Activated naive CD4-positive, alpha-beta T cell treated with anti-CD3 and anti-CD28 coated beads, Interleukin-2, amount 50 U/mL, for 24 hours (primary cell): ENCODE data around the gene PYCR2.
"Not testable (repeated sequence)": the region's sequence is repeated elsewhere in the genome, so short reads cannot be mapped to it uniquely, and the experiment has no call there.

Experiments used
- H3K27ac Mint-ChIP-seq: one replicate; pipeline ENCODE4 v1.8.0; 2021; ENCODE audit warnings: mild to moderate bottlenecking, mixed read lengths
- H3K27me3 Mint-ChIP-seq: one replicate; pipeline ENCODE4 v1.8.0; 2021; ENCODE audit warnings: mixed read lengths
- H3K36me3 Mint-ChIP-seq: one replicate; pipeline ENCODE4 v1.8.0; 2021; ENCODE audit warnings: mixed read lengths
- H3K4me1 Mint-ChIP-seq: one replicate; pipeline ENCODE4 v1.8.0; 2021; ENCODE audit warnings: mixed read lengths
- H3K4me3 Mint-ChIP-seq: one replicate; pipeline ENCODE4 v1.8.0; 2021; ENCODE audit warnings: mild to moderate bottlenecking, mixed read lengths
- H3K9me3 Mint-ChIP-seq: one replicate; pipeline ENCODE4 v1.8.0; 2021; ENCODE audit warnings: mixed read lengths

PYCR2 gene

DNA sequence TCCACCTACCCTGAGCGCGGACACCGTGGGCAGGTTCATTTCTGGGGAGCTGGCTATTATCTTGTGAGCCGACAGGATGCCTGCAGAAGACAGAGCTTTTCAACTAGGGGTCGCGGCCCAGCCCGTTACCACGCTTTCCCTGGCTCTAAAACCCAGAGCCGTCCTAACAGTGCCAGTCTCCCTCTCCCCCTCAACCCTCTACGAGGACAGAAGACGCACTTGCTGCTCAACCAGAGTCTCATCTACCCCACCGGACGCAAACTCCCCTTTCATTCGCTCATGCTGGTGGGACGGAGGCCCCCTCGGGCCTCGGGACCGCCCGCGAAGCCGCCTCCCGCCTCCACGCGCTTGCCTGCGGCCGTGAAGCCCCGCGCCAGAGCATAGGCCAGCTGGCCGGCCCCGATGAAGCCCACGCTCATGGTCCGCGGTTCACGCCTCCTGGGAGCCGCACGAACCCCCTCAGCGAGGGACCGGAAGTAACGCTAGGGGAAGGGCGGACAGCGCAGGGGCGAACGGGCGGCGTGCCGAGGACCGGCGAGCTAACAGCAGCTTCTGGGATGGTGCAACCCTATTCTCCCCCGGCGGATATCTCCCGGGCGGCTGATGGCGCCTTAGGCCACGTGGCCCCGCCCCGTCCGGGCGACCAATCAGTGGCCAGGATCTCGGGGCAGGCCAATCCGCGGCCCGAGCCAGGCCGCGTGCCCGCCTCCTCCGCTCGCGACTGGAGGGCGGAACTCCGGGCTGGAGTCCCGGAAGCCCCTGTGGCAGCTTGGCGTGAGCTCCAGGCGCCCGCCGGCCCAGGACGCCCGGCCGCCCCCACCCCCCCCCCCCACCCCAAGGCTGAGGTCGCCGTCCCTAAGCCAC, at the start of gene PYCR2:
PYCR2 (minus strand) TSS at position 559 of the 864 bp plus-strand sequence; CDS start at position 419, 140 bp downstream.
- Mint-ChIP-seq H3K27ac (peak within 1 kb of the TSS; percentile 95), H3K4me1 (peaks cover 60% of the 10 kb centered on the region), H3K4me3 (peak within 1 kb of the TSS; percentile 94), H3K36me3 (peaks cover 8% of the 10 kb centered on the region), H3K9me3 (no peaks in the 10 kb centered on the region), H3K27me3 (no peaks in the 10 kb centered on the region)

DNA sequence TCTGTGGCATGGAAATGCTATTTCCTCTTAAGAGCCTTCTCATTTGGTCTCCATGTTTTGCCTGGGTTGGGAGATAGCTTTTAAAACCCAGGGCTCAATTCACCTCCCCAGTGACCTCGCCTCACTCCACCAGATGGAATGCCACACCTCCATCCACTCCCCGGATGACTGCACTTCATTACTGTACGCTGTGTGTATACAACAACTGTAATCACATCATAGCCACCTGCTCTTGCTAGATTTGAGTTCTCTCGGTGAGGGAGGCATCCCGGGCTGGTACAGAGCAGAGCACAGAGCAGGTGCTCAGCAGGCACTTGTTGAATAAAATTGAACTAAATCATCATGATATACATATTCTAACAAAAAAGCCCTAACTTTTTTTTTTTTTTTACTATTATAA, 49.1 kb upstream of the PYCR2 start:
- Mint-ChIP-seq H3K27ac (no peak overlapping the region), H3K4me1 (peaks cover 6% of the 10 kb centered on the region), H3K4me3 (no peak overlapping the region), H3K27me3 (no peaks in the 10 kb centered on the region), H3K36me3 (no peaks in the 10 kb centered on the region), H3K9me3 (no peaks in the 10 kb centered on the region)

DNA sequence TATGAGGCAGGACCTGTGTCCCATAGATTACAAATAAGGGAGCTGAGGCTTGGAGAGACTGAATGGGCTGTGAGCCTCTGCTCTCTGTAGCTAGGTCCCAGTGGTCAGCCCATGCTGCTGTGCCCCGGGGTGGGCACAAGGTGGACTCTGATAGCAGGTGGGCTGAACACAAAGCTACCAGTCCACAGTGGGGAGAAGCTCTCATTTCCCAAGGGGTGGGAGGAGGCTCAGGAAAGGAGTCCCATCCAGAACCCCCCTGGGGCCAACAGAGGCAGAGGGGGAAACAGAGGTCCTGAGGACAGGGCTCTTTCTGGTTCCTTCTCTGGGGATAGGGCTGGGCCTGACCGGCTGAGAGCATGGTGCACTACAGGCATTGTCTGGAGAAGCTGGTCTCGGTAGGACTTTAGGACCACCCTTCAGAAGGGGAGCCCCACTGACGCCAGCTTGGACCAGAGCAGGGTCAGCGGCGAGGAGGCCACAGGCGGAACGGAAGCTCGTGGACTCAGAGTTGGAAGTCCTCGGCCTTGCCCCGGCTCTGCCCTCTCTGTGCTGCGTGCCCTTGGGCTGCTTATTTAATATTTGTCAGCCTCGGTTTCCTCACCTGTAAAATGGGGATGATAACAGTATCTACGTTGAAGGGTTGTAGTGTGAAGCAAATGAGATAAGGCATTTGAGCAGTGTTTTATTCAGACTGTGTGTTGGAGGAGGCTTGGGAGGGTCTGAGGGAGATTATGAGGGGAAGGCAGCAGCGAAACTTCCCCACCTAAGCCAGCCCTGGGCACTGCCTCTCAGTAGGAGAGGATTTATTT, 48.5 kb upstream of the PYCR2 start:
- Mint-ChIP-seq H3K4me3 (no peak overlapping the region), H3K27ac (no peak overlapping the region), H3K9me3 (no peaks in the 10 kb centered on the region), H3K36me3 (no peaks in the 10 kb centered on the region), H3K4me1 (peaks cover 6% of the 10 kb centered on the region), H3K27me3 (no peaks in the 10 kb centered on the region)

DNA sequence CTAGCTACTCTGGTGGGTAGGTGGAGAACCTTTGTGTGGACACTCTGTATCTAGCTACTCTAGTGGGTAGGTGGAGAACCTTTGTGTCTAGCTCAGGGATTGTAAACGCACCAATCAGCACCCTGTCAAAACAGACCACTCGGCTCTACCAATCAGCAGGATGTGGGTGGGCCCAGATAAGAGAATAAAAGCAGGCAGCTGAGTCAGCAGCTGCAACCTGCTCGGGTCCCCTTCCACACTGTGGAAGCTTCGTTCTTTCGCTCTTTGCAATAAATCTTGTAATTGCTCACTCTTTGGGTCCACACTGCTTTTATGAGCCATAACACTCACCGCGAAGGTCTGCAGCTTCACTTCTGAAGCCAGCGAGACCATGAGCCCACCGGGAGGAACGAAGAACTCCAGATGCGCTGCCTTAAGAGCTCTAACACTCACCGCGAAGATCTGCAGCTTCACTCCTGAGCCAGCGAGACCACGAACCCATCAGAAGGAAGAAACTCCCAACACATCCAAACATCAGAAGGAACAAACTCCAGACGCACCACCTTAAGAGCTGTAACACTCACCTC, 46.6 kb upstream of the PYCR2 start:
- H3K4me1 Mint-ChIP-seq, H3K9me3 Mint-ChIP-seq, H3K4me3 Mint-ChIP-seq, H3K36me3 Mint-ChIP-seq, H3K27ac Mint-ChIP-seq, H3K27me3 Mint-ChIP-seq: not testable (repeated sequence)

DNA sequence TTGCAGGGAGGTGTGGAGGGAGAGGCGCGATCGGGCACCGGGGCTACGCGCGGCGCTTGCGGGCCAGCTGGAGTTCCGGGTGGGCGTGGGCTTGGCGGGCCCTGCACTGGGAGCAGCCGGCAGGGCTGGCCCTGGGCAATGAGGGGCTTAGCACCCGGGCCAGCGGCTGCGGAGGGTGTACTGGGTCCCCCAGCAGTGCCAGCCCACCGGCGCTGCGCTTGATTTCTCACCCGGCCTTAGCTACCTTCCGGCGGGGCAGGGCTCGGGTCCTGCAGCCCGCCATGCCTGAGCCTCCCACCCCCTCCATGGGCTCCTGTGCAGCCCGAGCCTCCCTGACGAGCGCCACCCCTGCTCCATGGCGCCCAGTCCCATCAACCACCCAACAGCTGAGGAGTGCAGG, 45.7 kb upstream of the PYCR2 start:
- not testable (repeated sequence) for H3K4me3 Mint-ChIP-seq, H3K27ac Mint-ChIP-seq

DNA sequence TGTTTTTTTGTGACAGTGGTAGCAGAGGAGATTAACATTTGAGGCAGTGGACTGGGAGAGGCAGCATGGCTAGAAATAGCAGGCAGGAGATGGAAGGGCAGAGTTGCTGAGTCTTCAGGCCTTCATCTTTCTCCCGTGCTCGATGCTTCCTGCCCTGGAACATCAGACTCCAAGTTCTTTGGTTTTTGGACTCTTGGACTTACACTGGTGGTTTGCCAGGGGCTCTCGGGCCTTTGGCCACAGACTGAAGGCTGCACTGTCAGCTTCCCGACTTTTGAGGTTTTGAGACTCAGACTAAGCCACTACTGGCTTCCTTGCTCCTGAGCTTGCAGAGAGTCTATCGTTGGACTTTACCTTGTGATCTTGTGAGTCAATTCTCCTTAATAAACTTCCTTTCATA, 41.2 kb upstream of the PYCR2 start:
- Mint-ChIP-seq H3K36me3 (no peaks in the 10 kb centered on the region), H3K27ac (no peak overlapping the region), H3K4me1 (peaks cover 5% of the 10 kb centered on the region), H3K9me3 (no peaks in the 10 kb centered on the region), H3K4me3 (no peak overlapping the region), H3K27me3 (no peaks in the 10 kb centered on the region)

More for the DNA sequence above, 45.7 kb upstream of the PYCR2 start:
- H3K27me3 Mint-ChIP-seq, H3K9me3 Mint-ChIP-seq, H3K36me3 Mint-ChIP-seq, H3K4me1 Mint-ChIP-seq: not testable (repeated sequence)

DNA sequence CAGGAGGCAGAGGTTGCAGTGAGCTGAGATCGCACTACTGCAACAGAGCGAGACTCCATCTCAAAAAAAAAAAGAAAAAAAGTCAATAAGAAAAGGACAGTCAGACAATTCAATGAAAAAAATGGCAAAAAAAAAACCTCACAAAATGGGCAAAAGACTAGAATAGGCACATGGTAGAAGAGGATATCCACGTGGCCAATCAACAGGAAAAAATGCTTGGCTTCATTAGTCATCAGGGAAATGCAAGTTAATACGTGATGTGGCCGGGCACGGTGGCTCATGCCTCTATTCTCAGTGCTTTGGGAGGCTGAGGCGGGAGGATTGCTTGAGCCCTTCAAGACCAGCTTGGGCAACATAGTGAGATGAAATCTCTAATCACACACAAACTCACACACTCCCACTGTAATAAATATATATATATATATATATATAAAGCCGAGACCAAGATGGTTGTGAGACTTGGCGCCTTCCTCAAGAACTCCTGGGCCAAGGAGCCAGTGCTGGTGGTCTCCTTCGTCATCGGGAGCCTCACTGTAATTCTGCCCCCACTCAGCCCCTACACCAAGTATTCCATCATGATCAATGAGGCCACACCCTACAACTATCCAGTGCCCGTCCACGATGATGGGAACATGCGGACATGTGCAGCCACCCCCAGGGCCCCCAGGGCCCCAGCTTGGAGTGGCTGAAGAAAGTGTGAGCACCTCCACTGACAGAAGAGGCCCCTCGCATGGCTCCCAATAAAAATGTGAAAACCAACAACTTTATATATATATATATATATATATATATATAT, 39.9 kb upstream of the PYCR2 start:
- Mint-ChIP-seq H3K4me3 (no peak overlapping the region), H3K27me3 (no peaks in the 10 kb centered on the region), H3K36me3 (no peaks in the 10 kb centered on the region), H3K27ac (no peak overlapping the region), H3K4me1 (peaks cover 5% of the 10 kb centered on the region), H3K9me3 (no peaks in the 10 kb centered on the region)

DNA sequence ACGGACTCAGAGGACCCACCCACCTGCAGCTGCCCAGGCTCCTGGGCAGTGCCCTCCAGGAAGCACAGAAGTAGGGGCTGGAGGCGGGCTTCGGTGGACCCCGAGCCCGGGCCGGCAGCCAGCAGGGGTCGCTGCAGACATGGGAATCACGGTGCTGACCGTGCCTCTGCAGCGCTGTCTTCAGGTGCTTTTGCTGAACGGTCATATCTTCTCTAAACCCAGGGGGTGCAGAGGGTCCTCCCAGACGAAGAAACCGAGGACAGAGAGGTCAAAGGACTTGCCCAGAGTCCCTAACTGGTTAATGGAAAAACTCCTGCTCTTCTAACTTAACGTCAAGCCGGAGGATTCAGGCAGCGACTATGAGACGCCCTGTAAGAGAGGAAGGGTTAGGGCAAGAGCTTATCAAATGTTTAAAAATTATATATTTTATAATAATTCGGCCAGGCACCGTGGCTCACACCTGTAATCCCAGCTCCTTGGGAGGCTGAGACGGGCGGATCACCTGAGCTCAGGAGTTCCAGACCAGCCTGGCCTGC, 38.5 kb upstream of the PYCR2 start:
- H3K4me1 Mint-ChIP-seq: peaks cover 5% of the 10 kb centered on the region
- no peak overlapping the region for H3K4me3 Mint-ChIP-seq
- H3K36me3 Mint-ChIP-seq: no peaks in the 10 kb centered on the region

DNA sequence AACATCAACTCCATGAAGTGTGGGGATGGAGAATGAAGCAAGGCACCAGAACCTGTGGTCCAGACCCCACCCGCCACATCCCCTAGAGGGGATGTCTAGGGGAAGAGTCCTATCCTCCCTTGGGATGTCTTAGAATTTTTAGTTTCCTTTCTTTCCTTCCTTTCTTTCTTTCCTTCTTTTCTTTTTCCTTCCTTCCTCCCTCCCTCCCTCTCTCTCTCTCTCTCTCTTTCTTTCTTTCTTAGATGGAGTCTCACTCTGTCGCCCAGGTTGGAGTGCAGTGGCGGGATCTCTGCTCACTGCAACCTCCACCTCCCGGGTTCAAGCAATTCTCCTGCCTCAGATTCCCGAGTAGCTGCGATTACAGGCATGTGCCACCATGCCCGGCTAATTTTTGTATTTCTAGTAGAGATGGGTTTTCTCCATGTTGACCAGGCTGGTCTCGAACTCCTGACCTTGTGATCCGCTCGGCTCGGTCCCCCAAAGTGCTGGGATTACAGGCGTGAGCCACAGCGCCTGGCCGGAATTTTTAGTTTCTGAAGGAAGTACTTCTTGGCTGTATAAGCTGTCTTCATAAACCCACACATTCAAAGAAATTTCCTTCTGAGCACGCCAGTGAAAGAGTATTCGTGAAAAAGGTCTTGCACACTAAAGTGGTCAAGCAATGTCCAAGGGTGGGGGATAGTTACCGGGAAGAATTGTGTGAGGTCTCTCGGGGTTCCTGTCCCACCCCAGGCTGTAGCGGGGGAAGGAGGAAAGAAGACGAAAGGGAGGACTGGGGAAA, 37.8 kb upstream of the PYCR2 start:
- no peaks in the 10 kb centered on the region for H3K36me3 Mint-ChIP-seq
- H3K4me1 Mint-ChIP-seq: peaks cover 5% of the 10 kb centered on the region
- no peak overlapping the region for H3K27ac Mint-ChIP-seq

More for the DNA sequence above, 38.5 kb upstream of the PYCR2 start:
- H3K27me3 Mint-ChIP-seq: no peaks in the 10 kb centered on the region
- H3K9me3 Mint-ChIP-seq: no peaks in the 10 kb centered on the region
- H3K27ac Mint-ChIP-seq: no peak overlapping the region

DNA sequence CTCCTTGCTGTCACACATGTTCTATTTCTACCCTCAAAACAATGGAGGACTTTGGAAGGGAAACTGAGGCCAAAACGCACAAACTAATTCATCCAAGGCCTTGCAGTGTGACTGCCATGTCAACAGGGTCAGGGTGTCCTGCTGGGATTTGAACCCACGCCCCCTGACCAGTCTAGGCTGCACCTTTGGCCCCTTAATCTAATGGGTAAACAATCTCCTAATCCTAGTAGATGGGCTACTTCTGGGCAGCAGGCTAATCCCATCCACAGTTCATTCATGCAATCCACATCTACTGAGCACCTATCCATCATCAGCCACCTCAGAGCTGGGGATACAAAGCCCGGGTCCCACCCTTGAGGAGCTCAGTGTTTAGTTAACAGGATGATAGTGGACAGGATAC, 34.0 kb upstream of the PYCR2 start:
- Mint-ChIP-seq H3K4me1 (peaks cover 5% of the 10 kb centered on the region), H3K36me3 (no peaks in the 10 kb centered on the region), H3K4me3 (no peak overlapping the region), H3K9me3 (no peaks in the 10 kb centered on the region), H3K27ac (no peak overlapping the region), H3K27me3 (no peaks in the 10 kb centered on the region)

More for the DNA sequence above, 37.8 kb upstream of the PYCR2 start:
- Mint-ChIP-seq H3K27me3 (no peaks in the 10 kb centered on the region), H3K9me3 (no peaks in the 10 kb centered on the region), H3K4me3 (no peak overlapping the region)

DNA sequence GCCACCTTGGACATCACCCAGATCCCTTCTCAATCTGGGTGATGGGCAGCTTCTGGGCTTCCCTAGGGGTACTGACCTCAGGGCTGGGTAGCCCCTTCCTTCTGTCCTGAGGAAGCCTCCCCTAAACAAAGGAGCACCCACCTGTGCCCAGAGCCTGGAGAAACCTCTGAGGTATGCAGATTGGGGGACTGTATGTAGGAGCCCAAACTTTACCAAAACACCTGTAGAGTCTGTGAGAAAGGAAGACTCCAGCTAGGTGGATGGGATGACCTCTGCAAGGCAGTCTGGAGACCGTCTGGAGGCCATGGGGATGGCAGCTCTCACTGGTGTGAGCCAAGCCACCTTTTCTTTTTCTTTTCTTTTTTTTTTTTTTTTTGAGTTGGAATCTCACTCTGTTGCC, 30.7 kb upstream of the PYCR2 start:
- no peaks in the 10 kb centered on the region for H3K4me1 Mint-ChIP-seq
- H3K9me3 Mint-ChIP-seq: no peaks in the 10 kb centered on the region

DNA sequence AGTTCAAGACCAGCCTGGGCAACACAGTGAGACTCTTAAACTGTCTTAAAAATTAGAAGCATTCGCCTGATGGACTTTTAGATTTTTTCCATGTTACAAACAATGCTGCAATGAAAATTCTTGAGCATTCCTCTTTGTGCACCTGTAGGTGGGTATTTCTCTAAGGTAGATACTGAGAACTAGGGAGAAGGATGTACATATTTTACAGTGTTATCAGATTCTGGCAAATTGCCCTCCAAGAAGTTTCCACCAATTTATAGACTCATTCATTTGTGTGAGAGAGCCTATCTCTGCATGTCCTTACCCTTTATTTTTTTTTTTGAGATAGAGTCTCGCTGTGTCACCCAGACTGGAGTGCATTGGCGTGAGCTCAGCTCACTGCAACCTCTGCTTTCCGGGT, 29.3 kb upstream of the PYCR2 start:
- Mint-ChIP-seq H3K27me3 (no peaks in the 10 kb centered on the region), H3K27ac (no peak overlapping the region), H3K36me3 (no peaks in the 10 kb centered on the region), H3K4me3 (no peak overlapping the region), H3K4me1 (no peaks in the 10 kb centered on the region), H3K9me3 (no peaks in the 10 kb centered on the region)

More for the DNA sequence above, 30.7 kb upstream of the PYCR2 start:
- Mint-ChIP-seq H3K27ac (no peak overlapping the region), H3K36me3 (no peaks in the 10 kb centered on the region), H3K27me3 (no peaks in the 10 kb centered on the region), H3K4me3 (no peak overlapping the region)

DNA sequence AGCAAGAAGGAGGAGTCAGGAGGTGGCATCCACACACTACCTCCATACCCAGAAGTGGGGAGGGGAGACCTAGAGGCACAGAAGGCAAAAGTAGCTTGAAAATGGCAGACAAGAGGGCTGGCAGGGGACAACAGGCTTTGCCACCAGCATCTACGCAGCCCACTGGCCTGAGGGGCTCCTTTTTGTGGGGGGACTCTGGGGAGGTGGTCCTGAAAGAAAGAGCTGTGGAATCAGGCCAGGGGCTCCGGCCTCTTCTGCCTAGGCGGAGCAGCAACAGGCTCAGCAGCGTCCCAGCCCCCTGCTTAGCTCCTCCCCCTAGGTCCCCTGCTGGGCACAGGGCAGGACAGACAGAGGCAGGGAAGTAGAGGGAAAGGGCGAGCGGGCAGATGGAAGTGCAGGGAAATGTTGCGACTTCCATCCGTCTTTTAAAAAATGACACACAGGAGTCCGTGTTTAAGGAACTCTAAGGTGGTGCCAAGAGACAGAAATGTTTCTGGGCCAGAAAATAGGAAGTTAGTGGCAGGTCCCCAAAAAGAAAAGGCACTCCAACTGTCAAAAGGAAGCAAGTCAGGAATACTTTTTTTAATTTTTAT, 27.0 kb upstream of the PYCR2 start:
- no peaks in the 10 kb centered on the region for H3K9me3 Mint-ChIP-seq
- H3K4me1 Mint-ChIP-seq: no peaks in the 10 kb centered on the region
- H3K4me3 Mint-ChIP-seq: no peak overlapping the region
- no peaks in the 10 kb centered on the region for H3K36me3 Mint-ChIP-seq
- H3K27ac Mint-ChIP-seq: no peak overlapping the region
- no peaks in the 10 kb centered on the region for H3K27me3 Mint-ChIP-seq

DNA sequence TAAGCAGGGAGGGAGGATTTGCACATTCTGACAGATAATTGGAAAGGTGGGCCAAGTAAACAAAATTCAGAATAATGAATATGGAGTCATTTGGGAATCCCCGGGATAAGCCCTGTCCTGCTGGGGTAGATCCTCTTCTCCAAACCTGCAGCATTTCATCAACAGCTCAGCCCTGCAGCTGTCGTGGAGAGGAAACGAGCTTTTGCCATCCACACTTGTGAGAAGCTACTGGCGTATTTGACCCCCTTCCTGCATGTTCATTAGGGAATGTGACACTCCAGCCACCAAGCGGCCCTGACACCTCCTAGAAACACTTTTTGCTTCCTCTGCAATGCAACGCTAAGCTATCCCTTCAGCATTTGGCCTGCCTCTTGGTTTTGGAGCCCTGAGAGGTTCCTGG, 25.0 kb upstream of the PYCR2 start:
- Mint-ChIP-seq H3K27me3 (no peaks in the 10 kb centered on the region), H3K9me3 (no peaks in the 10 kb centered on the region), H3K36me3 (no peaks in the 10 kb centered on the region), H3K27ac (no peak overlapping the region), H3K4me1 (peaks cover 18% of the 10 kb centered on the region), H3K4me3 (no peak overlapping the region)
